Hepatocyte (in vitro differentiated cells): Measurements from ENCODE around the gene ZNF264. TPM values are rescaled to one million over a fixed set of nuclear protein-coding genes. Genes with fewer than 3 reads are reported as not detected.

ENCODE experiments used
- DNase-seq: peaks from one replicate; pipeline ENCODE4 v3.0.0-alpha.2; 2016; ENCODE audit warnings: low spot score
- H2AFZ ChIP-seq: fragments of 200-600 bp; sonication (generic); 2 replicates; pipeline ENCODE4 v1.6.0; 2016; ENCODE audit warnings: antibody characterized with exemption, mild to moderate bottlenecking
- H3K27ac ChIP-seq: fragments of 200-600 bp; sonication (generic); 2 replicates; pipeline ENCODE4 v1.5.1; 2016; ENCODE audit warnings: mild to moderate bottlenecking
- H3K27me3 ChIP-seq: fragments of 200-600 bp; sonication (generic); 2 replicates; pipeline ENCODE4 v1.6.1; 2016
- H3K36me3 ChIP-seq: fragments of 200-600 bp; sonication (generic); replicated peaks from 2 replicates; pipeline ENCODE4 v1.5.1; 2016; ENCODE audit warnings: low read depth; ENCODE audit not compliant: insufficient read depth
- H3K4me1 ChIP-seq: fragments of 200-600 bp; sonication (generic); 2 replicates; pipeline ENCODE4 v1.5.1; 2016; ENCODE audit warnings: mild to moderate bottlenecking, moderate library complexity; ENCODE audit not compliant: insufficient read depth
- H3K4me2 ChIP-seq: fragments of 200-600 bp; sonication (generic); 2 replicates; pipeline ENCODE4 v1.6.0; 2016
- H3K4me3 ChIP-seq: fragments of 200-600 bp; sonication (generic); 2 replicates; pipeline ENCODE4 v1.5.1; 2016; ENCODE audit warnings: mild to moderate bottlenecking
- H3K79me2 ChIP-seq: fragments of 200-600 bp; sonication (generic); 2 replicates; pipeline ENCODE4 v1.6.0; 2017; ENCODE audit warnings: mild to moderate bottlenecking
- H3K9me2 ChIP-seq: fragments of 200-600 bp; sonication (generic); replicated peaks from 2 replicates; pipeline ENCODE4 v1.6.0; 2017; ENCODE audit warnings: mild to moderate bottlenecking; ENCODE audit not compliant: insufficient read depth
- H3K9me3 ChIP-seq: fragments of 200-600 bp; sonication (generic); 2 replicates; pipeline ENCODE4 v1.5.1; 2016; ENCODE audit warnings: low read depth, mild to moderate bottlenecking
- H4K20me1 ChIP-seq: fragments of 200-600 bp; sonication (generic); 2 replicates; pipeline ENCODE4 v1.6.0; 2016; ENCODE audit warnings: mild to moderate bottlenecking; ENCODE audit not compliant: insufficient read depth, poor library complexity, severe bottlenecking
- EZH2 ChIP-seq: fragments of 200-600 bp; sonication (generic); IDR thresholded peaks from 2 replicates; pipeline ENCODE4 v1.6.1; 2016; ENCODE audit warnings: antibody characterized with exemption, mild to moderate bottlenecking, borderline replicate concordance
- EZH2phosphoT487 ChIP-seq: fragments of 200-600 bp; sonication (generic); IDR thresholded peaks from one replicate; pipeline ENCODE4 v1.6.1; 2018; ENCODE audit warnings: antibody characterized with exemption, mild to moderate bottlenecking, low read depth, moderate library complexity; ENCODE audit not compliant: unreplicated experiment, severe bottlenecking
- WGBS: methylation state at CpG from one replicate; pipeline ENCODE4 v1.1.6; 2016; ENCODE audit warnings: low lambda C conversion rate; ENCODE audit errors: missing lambda C conversion rate; 5-methylcytosine and 5-hydroxymethylcytosine counted together
- polyA plus RNA-seq: library from polyadenylated mRNA; unstranded; fragments of >200 nt; fragmentation: Nextera tagmentation; extraction: Ambion mirVana; gene quantifications from 2 replicates; pipeline ENCODE4 v1.2.1, GENCODE V29; 2016
- total RNA-seq: library from RNA; depleted of rRNA; stranded (reverse); fragments of >200 nt; gene quantifications from 2 replicates; pipeline ENCODE4 v1.2.3, GENCODE V29; 2014
- TF ChIP-seq, protein P1 (sequence below): fragments of 200-600 bp; sonication (generic); IDR thresholded peaks from 2 replicates; pipeline ENCODE4 v1.5.1; 2016; ENCODE audit warnings: antibody characterized with exemption, mild to moderate bottlenecking; ENCODE audit not compliant: poor library complexity

ZNF264 gene
- 23.0 and 26.2 TPM in 2 replicates for total RNA-seq
- polyA plus RNA-seq = 2.8 and 4.4 TPM in 2 replicates

DNA sequence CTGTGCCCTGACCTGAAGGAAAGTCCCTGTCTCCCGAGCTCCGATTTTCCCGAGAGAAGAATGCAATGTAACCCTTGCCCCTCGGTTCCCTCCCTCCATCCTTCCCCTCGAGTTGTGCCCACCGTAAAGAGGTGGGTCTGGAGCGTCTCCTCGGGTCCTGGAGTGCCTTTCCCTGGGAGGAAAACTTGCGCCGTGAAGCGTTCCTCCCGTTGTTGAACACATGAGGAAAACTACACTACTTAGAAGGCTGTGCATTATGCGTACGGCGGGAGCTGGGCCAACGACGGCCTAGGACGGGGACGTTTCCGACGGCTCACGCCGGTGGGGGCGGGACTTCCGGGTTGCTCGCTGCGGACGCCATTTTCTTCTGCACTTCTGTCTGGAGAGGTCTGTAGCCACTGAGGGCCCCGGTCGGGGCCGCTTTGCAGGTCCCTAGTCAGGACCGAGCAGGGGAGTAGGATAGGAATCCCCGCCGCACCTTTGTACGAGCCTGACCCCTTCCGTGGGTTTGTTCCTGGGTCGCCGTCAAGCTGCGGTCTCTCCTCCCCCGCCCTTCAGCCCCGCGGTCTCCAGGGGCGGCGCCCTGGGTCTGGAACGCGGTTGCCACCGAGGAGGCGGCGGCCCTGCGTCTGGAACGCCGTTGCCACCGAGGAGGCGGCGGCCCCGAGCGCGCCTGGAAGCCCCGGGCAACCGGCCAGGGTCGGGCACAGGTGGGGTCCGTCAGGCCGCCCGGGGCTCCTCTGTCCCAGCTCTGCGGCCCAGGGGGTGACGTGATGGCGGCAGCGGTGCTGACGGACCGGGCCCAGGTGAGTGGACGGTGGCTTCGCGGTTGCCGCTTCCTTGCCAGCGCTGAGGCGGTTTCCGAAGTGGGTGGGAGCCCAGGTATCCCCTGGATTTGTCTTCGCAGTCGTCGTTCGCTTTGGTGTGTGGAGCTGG, at the start of gene ZNF264:
Gene ZNF264, plus strand, starts transcription at position 360 of the 936 bp plus-strand sequence. Its CDS starts 414 bp downstream, at position 774.
- Histone ChIP-seq H3K9me2 (peaks cover 2% of the 10 kb centered on the region), H3K4me2 (peak within 1 kb of the TSS; percentile 98), H3K27ac (peak within 1 kb of the TSS; percentile 97), H3K79me2 (peaks cover 40% of the 10 kb centered on the region), H2AFZ (peak within 1 kb of the TSS; percentile 99), H3K4me3 (peak within 1 kb of the TSS; percentile 88), H3K36me3 (peaks cover 4% of the 10 kb centered on the region), H4K20me1 (peaks cover 15% of the 10 kb centered on the region), H3K9me3 (no peaks in the 10 kb centered on the region), H3K4me1 (peaks cover 12% of the 10 kb centered on the region), H3K27me3 (no peaks in the 10 kb centered on the region)
- TF ChIP-seq, protein P1, sequence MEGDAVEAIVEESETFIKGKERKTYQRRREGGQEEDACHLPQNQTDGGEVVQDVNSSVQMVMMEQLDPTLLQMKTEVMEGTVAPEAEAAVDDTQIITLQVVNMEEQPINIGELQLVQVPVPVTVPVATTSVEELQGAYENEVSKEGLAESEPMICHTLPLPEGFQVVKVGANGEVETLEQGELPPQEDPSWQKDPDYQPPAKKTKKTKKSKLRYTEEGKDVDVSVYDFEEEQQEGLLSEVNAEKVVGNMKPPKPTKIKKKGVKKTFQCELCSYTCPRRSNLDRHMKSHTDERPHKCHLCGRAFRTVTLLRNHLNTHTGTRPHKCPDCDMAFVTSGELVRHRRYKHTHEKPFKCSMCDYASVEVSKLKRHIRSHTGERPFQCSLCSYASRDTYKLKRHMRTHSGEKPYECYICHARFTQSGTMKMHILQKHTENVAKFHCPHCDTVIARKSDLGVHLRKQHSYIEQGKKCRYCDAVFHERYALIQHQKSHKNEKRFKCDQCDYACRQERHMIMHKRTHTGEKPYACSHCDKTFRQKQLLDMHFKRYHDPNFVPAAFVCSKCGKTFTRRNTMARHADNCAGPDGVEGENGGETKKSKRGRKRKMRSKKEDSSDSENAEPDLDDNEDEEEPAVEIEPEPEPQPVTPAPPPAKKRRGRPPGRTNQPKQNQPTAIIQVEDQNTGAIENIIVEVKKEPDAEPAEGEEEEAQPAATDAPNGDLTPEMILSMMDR = peak; percentile 21
- TF ChIP-seq EZH2phosphoT487 (no peak), EZH2 (no peak)
- whole genome bisulfite sequencing = 3% methylated on average over 64 of the region's 81 CpGs
- peak; percentile 92 for DNase-seq

DNA sequence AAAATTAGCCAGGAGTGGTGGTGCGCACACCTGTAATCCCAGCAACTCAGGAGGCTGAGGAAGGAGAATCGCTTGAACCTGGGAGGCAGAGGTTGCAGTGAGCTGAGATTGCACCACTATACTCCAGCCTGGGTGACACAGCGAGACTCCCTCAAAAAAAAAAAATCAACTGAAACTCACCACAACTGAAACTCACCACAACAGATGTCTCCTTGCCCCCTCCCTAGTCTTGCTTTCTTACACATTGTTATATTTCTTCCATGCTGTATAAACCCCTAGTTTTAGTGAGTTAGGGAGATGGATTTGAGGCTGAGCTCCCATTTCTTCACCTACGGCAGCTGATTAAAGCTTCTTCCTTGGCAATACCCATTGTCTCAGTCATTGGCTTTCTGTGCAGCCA, 49.6 kb upstream of the ZNF264 start:
- Histone ChIP-seq H3K4me1 (no peaks in the 10 kb centered on the region), H3K36me3 (no peaks in the 10 kb centered on the region), H3K27ac (no peak overlapping the region), H3K4me2 (no peak overlapping the region), H3K27me3 (no peaks in the 10 kb centered on the region), H4K20me1 (no peaks in the 10 kb centered on the region), H3K79me2 (no peaks in the 10 kb centered on the region), H3K4me3 (no peak overlapping the region), H3K9me3 (no peaks in the 10 kb centered on the region), H2AFZ (no peak overlapping the region), H3K9me2 (no peaks in the 10 kb centered on the region)
- no peak for DNase-seq
- TF ChIP-seq EZH2phosphoT487 (no peak), EZH2 (no peak)
- TF ChIP-seq, protein P1 = no peak
- 94% methylated on average over 4 of the region's 4 CpGs for WGBS

DNA sequence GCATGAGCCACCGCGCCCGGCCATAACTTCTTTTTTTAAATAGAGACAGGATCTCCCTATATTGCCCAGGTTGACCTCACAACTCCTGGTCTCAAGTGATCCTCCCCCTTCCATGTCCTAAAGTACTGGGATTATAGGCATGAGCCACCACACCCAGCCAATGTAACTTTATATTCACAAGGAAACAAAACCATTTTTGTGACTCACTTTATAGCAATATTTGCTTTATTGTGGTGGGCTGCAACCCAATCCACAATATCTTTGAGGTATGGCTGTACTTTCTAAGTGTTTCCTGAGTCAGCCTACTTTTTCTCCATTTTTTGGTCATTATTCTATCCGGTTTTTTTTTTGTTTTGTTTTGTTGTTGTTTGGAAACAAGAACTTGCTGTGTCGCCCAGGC, 38.4 kb upstream of the ZNF264 start:
- WGBS = 84% methylated on average over 5 of the region's 5 CpGs
- Histone ChIP-seq H3K4me3 (no peak overlapping the region), H3K4me1 (no peaks in the 10 kb centered on the region), H3K79me2 (no peaks in the 10 kb centered on the region), H3K27me3 (no peaks in the 10 kb centered on the region), H3K36me3 (no peaks in the 10 kb centered on the region), H3K9me2 (no peaks in the 10 kb centered on the region), H2AFZ (no peak overlapping the region), H3K27ac (no peak overlapping the region), H3K4me2 (no peak overlapping the region), H3K9me3 (no peaks in the 10 kb centered on the region), H4K20me1 (no peaks in the 10 kb centered on the region)
- TF ChIP-seq EZH2 (no peak), EZH2phosphoT487 (no peak)
- TF ChIP-seq, protein P1 = no peak
- no peak for DNase-seq
